Mesenchymal stem cell (in vitro differentiated cells and primary cell): ENCODE measurements around the gene RNF112.
"Not testable (repeated sequence)": the region's sequence is repeated elsewhere in the genome, so short reads cannot be mapped to it uniquely, and the experiment has no call there.

Experiments used
- DNase-seq: peaks from one replicate; pipeline ENCODE4 v3.0.0-alpha.2; 2013
- H2AFZ ChIP-seq: one replicate; pipeline ENCODE4 v1.6.1; 2013; ENCODE audit warnings: low read depth, mild to moderate bottlenecking, control low read depth, inconsistent platforms, low read length, moderate library complexity
- H2AK5ac ChIP-seq: 2 replicates; pipeline ENCODE4 v1.6.1; 2013; ENCODE audit warnings: low read length, moderate library complexity, mild to moderate bottlenecking, inconsistent platforms; ENCODE audit not compliant: severe bottlenecking
- H2BK120ac ChIP-seq: one replicate; pipeline ENCODE4 v1.6.1; 2013; ENCODE audit warnings: low read depth, mild to moderate bottlenecking, inconsistent platforms, low read length, moderate library complexity
- H2BK12ac ChIP-seq, 2 experiments: one replicate each; pipeline ENCODE4 v1.6.1; 2013; ENCODE audit warnings: inconsistent platforms in 2 of 2, low read length in 2 of 2, mild to moderate bottlenecking in 2 of 2, moderate library complexity in 2 of 2, control low read depth in 1 of 2
- H2BK15ac ChIP-seq: one replicate; pipeline ENCODE4 v1.6.1; 2013; ENCODE audit warnings: mild to moderate bottlenecking, low read depth, inconsistent platforms; ENCODE audit not compliant: poor library complexity, severe bottlenecking
- H2BK5ac ChIP-seq: 2 replicates; pipeline ENCODE4 v1.6.1; 2013; ENCODE audit warnings: low read depth, mild to moderate bottlenecking, low read length, control low read depth, inconsistent platforms; ENCODE audit not compliant: poor library complexity, severe bottlenecking
- H3K14ac ChIP-seq, 2 experiments: one replicate each; pipeline ENCODE4 v1.6.1; 2013; ENCODE audit warnings: inconsistent platforms in 2 of 2, low read length in 2 of 2, control low read depth in 1 of 2, mild to moderate bottlenecking in 1 of 2, moderate library complexity in 1 of 2
- H3K18ac ChIP-seq, 2 experiments: one replicate each; pipeline ENCODE4 v1.6.1; 2013; ENCODE audit warnings: inconsistent platforms in 2 of 2, low read length in 2 of 2, control low read depth in 1 of 2, low read depth in 1 of 2, mild to moderate bottlenecking in 1 of 2
- H3K23ac ChIP-seq, 2 experiments: one replicate each; pipeline ENCODE4 v1.6.1; 2013; ENCODE audit warnings: inconsistent platforms in 2 of 2, low read length in 2 of 2, mild to moderate bottlenecking in 2 of 2, moderate library complexity in 2 of 2, control low read depth in 1 of 2
- H3K27ac ChIP-seq: 2 replicates; pipeline ENCODE4 v1.5.1; 2013; ENCODE audit warnings: mild to moderate bottlenecking, moderate library complexity, low read length, control low read depth, inconsistent platforms; ENCODE audit not compliant: poor library complexity, severe bottlenecking
- H3K27me3 ChIP-seq, 2 experiments: 2 replicates each; pipeline versions ENCODE4 v1.6.1 to v1.7.0; 2013; ENCODE audit warnings: low read length in 2 of 2, mild to moderate bottlenecking in 2 of 2, moderate library complexity in 2 of 2, control low read depth in 1 of 2, inconsistent platforms in 1 of 2; ENCODE audit not compliant: control insufficient read depth in 1 of 2, insufficient read depth in 1 of 2
- H3K36me3 ChIP-seq, 2 experiments: 2 replicates each; pipeline versions ENCODE4 v1.6.1 to v1.7.0; 2013; ENCODE audit warnings: low read length in 2 of 2, control low read depth in 1 of 2, inconsistent platforms in 1 of 2, low read depth in 1 of 2, mild to moderate bottlenecking in 1 of 2; ENCODE audit not compliant: insufficient read depth in 2 of 2, control insufficient read depth in 1 of 2
- H3K4ac ChIP-seq, 2 experiments: one replicate each; pipeline ENCODE4 v1.6.1; 2013; ENCODE audit warnings: inconsistent platforms in 2 of 2, low read length in 2 of 2, mild to moderate bottlenecking in 2 of 2, moderate library complexity in 2 of 2, control low read depth in 1 of 2, low read depth in 1 of 2
- H3K4me1 ChIP-seq: 2 replicates; pipeline ENCODE4 v1.6.1; 2013; ENCODE audit warnings: low read depth, low read length, control low read depth; ENCODE audit not compliant: control insufficient read depth, insufficient read depth
- H3K4me2 ChIP-seq: 2 replicates; pipeline ENCODE4 v1.6.1; 2013; ENCODE audit warnings: low read length, mild to moderate bottlenecking, inconsistent platforms; ENCODE audit not compliant: poor library complexity, severe bottlenecking
- H3K4me3 ChIP-seq, 2 experiments: 2 replicates each; pipeline versions ENCODE4 v1.5.1 to v1.7.0; 2013; ENCODE audit warnings: low read length in 2 of 2, mild to moderate bottlenecking in 2 of 2, control low read depth in 1 of 2, low read depth in 1 of 2; ENCODE audit not compliant: insufficient read depth in 1 of 2
- H3K79me1 ChIP-seq: replicated peaks from 2 replicates; pipeline ENCODE4 v1.6.1; 2013; ENCODE audit warnings: mild to moderate bottlenecking, control low read depth, low read length, inconsistent platforms; ENCODE audit not compliant: poor library complexity, severe bottlenecking
- H3K9ac ChIP-seq: 2 replicates; pipeline ENCODE4 v1.7.0; 2013; ENCODE audit warnings: mild to moderate bottlenecking, low read length, moderate library complexity
- H3K9me3 ChIP-seq: 2 replicates; pipeline ENCODE4 v1.7.0; 2013; ENCODE audit warnings: mild to moderate bottlenecking, low read length; ENCODE audit not compliant: control insufficient read depth
- H4K8ac ChIP-seq: one replicate; pipeline ENCODE4 v1.6.1; 2013; ENCODE audit warnings: inconsistent platforms, mild to moderate bottlenecking, low read length, moderate library complexity
- H4K91ac ChIP-seq: one replicate; pipeline ENCODE4 v1.6.1; 2013; ENCODE audit warnings: mild to moderate bottlenecking, low read length, inconsistent platforms
- WGBS: methylation state at CpG from one replicate; pipeline ENCODE4 v1.1.7; 2013; ENCODE audit warnings: mixed read lengths; 5-methylcytosine and 5-hydroxymethylcytosine counted together

Gene RNF112

GRCh38 chr17:19433255-19433654 is 22.2 kb downstream of the RNF112 start:
- Histone ChIP-seq H2BK120ac (no peak overlapping the region), H3K18ac (no peak overlapping the region), H3K14ac (no peak overlapping the region), H2AK5ac (no peak overlapping the region), H3K27ac (no peak overlapping the region), H3K4me2 (no peak overlapping the region), H2BK5ac (no peak overlapping the region), H3K4me1 (no peaks in the 10 kb centered on the region), H4K8ac (no peak overlapping the region), H2BK15ac (no peak overlapping the region), H4K91ac (no peak overlapping the region), H3K4me3 (no peak overlapping the region), H3K79me1 (no peaks in the 10 kb centered on the region), H3K9me3 (no peaks in the 10 kb centered on the region), H2BK12ac (no peak overlapping the region), H3K36me3 (no peaks in the 10 kb centered on the region), H2AFZ (no peak overlapping the region), H3K4ac (no peak overlapping the region), H3K27me3 (no peaks in the 10 kb centered on the region), H3K9ac (no peak overlapping the region), H3K23ac (no peak overlapping the region)
- WGBS = 52% methylated on average over 5 of the region's 5 CpGs
- DNase-seq = no peak

GRCh38 chr17:19433727-19434340 is 22.8 kb downstream of the RNF112 start:
- no peak overlapping the region for H3K14ac ChIP-seq
- H3K23ac ChIP-seq = no peak overlapping the region
- DNase-seq = no peak
- no peak overlapping the region for H2BK5ac ChIP-seq
- no peak overlapping the region for H3K9ac ChIP-seq
- no peaks in the 10 kb centered on the region for H3K36me3 ChIP-seq
- H3K4me3 ChIP-seq = no peak overlapping the region
- H3K4me1 ChIP-seq = no peaks in the 10 kb centered on the region
- H3K27me3 ChIP-seq = no peaks in the 10 kb centered on the region
- H3K18ac ChIP-seq = no peak overlapping the region
- WGBS = 75% methylated on average over 2 of the region's 2 CpGs
- H2BK15ac ChIP-seq = no peak overlapping the region
- H3K27ac ChIP-seq = no peak overlapping the region
- no peak overlapping the region for H2AK5ac ChIP-seq
- no peak overlapping the region for H2BK120ac ChIP-seq
- H4K8ac ChIP-seq = no peak overlapping the region
- no peaks in the 10 kb centered on the region for H3K79me1 ChIP-seq
- no peaks in the 10 kb centered on the region for H3K9me3 ChIP-seq
- no peak overlapping the region for H2BK12ac ChIP-seq
- H4K91ac ChIP-seq = no peak overlapping the region
- no peak overlapping the region for H2AFZ ChIP-seq
- H3K4me2 ChIP-seq = no peak overlapping the region
- H3K4ac ChIP-seq = no peak overlapping the region

DNA sequence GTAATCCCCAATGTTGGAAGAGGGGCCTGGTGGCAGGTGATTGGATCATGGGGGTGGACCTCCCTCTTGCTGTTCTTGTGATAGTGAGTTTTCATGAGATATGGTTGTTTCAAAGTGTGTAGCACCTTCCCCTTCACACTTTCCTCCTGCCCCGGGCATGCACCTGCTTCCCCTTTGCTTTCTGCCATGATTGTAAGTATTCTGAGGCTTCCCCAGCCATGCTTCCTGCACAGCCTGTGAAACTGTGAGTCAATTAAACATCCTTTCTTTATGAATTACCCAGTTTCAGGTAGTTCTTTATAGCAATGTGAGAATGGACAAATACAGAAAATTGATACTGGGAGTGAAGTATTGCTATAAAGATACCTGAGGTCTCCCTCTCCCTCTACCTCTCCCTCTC is 29.4 kb downstream of the RNF112 start:
- no peak overlapping the region for H2AFZ ChIP-seq
- no peaks in the 10 kb centered on the region for H3K27me3 ChIP-seq
- no peaks in the 10 kb centered on the region for H3K79me1 ChIP-seq
- H3K14ac ChIP-seq = no peak overlapping the region
- H2BK120ac ChIP-seq = no peak overlapping the region
- H3K23ac ChIP-seq = no peak overlapping the region
- H3K27ac ChIP-seq = no peak overlapping the region
- H3K36me3 ChIP-seq = no peaks in the 10 kb centered on the region
- H3K9me3 ChIP-seq = peaks cover 10% of the 10 kb centered on the region
- no peak for DNase-seq
- H3K18ac ChIP-seq = no peak overlapping the region
- no peak overlapping the region for H3K4me3 ChIP-seq
- no peak overlapping the region for H3K4ac ChIP-seq
- no peak overlapping the region for H2BK15ac ChIP-seq
- H2BK5ac ChIP-seq = no peak overlapping the region
- no peak overlapping the region for H2BK12ac ChIP-seq
- no peak overlapping the region for H4K91ac ChIP-seq
- no peak overlapping the region for H2AK5ac ChIP-seq
- no peaks in the 10 kb centered on the region for H3K4me1 ChIP-seq
- H4K8ac ChIP-seq = no peak overlapping the region
- no peak overlapping the region for H3K4me2 ChIP-seq
- no peak overlapping the region for H3K9ac ChIP-seq
- WGBS = 100% methylated on average over 1 of the region's 1 CpG

DNA sequence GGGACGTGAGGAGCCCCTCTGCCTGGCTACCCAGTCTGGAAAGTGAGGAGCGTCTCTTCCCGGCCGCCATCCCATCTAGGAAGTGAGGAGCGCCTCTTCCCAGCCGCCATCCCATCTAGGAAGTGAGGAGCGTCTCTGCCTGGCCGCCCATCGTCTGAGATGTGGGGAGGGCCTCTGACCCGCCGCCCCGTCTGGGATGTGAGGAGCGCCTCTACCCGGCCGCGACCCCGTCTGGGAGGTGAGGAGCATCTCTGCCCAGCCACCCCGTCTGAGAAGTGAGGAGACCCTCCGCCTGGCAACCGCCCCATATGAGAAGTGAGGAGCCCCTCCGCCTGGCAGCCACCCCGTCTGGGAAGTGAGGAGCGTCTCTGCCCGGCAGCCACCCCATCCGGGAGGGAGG is 30.3 kb downstream of the RNF112 start:
- H2AK5ac ChIP-seq, H3K23ac ChIP-seq, H3K18ac ChIP-seq, H4K91ac ChIP-seq, H2BK15ac ChIP-seq, H3K79me1 ChIP-seq, H3K4me1 ChIP-seq, H2BK12ac ChIP-seq, H3K14ac ChIP-seq, H3K4ac ChIP-seq, DNase-seq, H3K4me2 ChIP-seq, H2BK5ac ChIP-seq, H3K4me3 ChIP-seq, H3K36me3 ChIP-seq, H4K8ac ChIP-seq, H3K27me3 ChIP-seq, H3K9ac ChIP-seq, H2BK120ac ChIP-seq, H2AFZ ChIP-seq, H3K27ac ChIP-seq: not testable (repeated sequence)
- peaks cover 10% of the 10 kb centered on the region for H3K9me3 ChIP-seq
- WGBS = 97% methylated on average over 13 of the region's 25 CpGs
